GM21825 (cell line): ENCODE results near the gene CTAG1A.
"Not testable (repeated sequence)": the region's sequence is repeated elsewhere in the genome, so short reads cannot be mapped to it uniquely, and the experiment has no call there.

Experiments
- ATAC-seq: cut with Tn5 transposase; IDR thresholded peaks from one replicate; pipeline ENCODE4 v1.9.1; 2021; ENCODE audit warnings: mild to moderate bottlenecking, moderate library complexity; ENCODE audit not compliant: unreplicated experiment

Gene CTAG1A

DNA sequence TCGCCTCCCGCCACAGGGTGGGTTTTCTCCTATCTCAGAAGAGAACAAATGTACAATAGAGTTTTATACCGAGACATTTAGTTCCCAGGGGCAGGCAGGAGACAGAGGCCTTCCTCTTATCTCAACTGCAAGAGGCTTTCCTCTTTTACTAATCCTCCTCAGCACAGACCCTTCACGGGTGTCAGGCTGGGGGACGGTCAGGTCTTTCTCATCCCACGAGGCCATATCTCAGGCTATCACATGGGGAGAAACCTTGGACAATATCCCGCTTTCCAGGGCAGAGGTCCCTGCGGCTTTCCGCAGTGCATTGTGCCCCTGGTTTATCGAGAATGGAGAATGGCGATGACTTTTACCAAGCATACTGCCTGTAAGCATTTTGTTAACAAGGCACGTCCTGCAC lies 23.9 kb downstream of the CTAG1A start:
- ATAC-seq, result not testable (repeated sequence)

DNA sequence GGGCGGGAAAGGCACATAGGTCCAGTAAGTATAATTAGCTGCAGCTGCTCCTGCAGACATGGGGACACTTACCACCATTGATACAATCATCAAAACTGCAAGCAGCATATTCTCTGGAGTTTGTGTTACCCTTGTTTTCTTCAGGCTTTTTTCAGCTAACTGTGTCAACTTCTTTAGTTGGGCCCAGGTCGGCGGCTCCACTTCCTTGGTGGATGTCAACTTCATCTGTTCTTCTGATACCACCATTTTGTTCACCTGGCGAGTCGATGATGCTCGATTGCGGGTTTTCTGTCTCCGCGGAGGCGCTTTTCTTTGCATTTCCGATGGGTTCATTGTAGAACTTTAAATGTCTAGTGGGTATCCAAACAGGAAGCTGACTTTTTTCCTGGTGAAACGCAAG lies 26.2 kb downstream of the CTAG1A start:
- not testable (repeated sequence) for ATAC-seq

DNA sequence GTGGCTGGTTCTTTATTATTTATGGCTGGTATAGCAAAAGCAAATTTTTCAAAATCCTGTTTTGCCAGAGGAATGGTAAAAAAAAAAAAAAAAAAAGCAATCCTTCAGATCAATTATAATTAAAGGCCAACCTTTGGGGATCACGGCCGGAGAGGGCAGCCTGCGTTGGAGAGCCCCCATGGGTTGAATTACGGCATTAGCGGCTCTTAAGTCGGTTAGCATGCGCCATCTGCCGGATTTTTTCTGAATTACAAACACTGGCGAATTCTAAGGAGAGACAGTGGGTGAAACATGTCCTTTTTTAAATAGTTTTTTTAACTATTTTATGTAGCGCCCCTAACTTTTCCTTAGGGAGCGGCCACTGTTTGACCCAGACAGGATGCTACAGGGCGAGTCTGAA lies 28.7 kb downstream of the CTAG1A start:
- not testable (repeated sequence) for ATAC-seq

DNA sequence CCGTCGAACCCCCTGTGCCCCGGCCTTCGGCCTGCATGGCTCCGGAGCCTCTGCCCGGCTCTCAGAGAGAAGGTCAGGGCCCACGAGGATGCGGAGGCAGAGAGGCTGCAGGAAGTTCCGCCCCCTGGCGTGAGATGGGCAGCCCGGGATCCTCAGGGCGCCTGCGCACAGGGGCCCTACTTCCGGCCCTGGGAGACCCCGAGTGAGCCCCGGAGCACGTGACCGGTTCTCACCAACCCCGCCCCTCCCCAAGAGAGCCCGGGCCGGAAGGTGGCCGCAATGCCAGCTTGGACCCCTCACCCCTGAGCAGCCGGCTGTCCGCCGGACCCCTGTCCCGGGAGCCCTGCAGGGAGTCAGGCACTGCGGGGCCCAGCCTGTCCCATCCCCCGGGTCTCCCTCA lies 34.2 kb downstream of the CTAG1A start, which contains the start of gene CTAG1B:
TSS of gene CTAG1B (minus strand) at position 101 of the 400 bp plus-strand sequence. CDS start at position 37, 64 bp downstream.
- not testable (repeated sequence) for ATAC-seq

DNA sequence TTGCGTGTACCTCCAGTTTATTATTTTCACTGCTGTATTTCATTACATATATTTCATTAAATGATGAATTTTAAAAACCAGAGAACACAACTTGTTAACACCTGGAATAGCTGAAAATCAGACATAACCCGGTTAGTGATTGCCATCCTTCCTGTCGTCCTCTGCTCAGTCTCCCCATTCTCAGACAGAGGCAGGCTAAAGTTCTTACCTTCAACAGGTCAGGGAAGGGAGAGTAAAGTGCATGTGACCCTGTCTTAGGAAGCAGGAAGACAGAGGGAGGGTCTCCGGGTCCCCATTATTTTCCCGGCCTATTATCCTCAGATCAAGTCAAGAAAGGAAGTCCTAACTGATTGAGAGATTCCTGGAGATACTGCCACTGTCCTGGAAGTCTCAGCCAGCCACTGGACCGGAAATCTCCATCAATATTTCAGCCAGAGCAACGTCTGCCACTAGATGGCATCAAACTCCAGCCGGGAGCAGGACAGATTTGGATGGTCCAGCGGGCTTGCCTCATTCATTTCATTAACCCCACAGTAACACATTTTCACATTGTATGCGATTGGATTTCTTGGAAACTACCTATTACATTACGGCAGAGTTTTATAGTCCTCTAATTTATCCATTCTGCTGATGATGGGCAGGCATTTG lies 36.0 kb downstream of the CTAG1A start:
- not testable (repeated sequence) for ATAC-seq

DNA sequence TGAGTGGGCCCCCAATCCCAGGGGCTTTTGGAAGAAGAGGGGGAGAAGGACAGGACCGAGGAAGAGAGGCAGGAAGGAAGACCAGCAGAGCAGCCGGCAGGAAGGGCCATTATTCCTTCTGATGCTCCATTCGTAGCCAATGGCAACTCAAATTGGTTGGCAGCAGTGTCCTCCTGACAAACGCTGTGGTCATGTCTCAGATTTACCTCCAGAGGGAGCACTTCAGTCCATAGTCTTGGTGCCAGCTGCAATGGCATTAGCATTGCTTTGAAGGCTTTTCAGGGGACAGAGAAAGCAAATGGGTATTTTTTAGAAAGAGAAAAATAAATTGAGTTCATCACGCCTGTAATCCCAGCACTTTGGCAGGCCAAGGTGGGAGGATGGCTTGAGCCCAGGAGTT lies 44.0 kb downstream of the CTAG1A start:
- not testable (repeated sequence) for ATAC-seq

DNA sequence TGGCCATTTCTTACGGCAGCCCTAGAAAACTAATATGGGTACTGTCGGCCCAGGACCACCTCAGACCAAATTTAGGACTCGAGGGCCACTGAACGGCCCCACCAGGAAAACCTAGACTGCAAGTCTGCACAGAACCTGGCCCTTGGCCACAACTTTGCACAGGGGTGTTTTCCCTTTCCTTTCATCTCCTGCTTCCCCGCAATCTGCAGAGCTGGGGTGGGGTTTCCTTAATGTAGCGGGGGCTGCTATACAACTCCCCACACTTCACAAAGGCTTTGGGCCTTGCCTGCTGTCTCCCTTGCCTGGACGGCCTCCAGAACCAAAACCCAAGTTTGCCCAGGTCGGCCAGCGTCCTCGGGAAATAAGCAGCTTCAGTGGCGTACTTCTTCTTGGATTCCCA lies 46.0 kb downstream of the CTAG1A start:
- not testable (repeated sequence) for ATAC-seq

DNA sequence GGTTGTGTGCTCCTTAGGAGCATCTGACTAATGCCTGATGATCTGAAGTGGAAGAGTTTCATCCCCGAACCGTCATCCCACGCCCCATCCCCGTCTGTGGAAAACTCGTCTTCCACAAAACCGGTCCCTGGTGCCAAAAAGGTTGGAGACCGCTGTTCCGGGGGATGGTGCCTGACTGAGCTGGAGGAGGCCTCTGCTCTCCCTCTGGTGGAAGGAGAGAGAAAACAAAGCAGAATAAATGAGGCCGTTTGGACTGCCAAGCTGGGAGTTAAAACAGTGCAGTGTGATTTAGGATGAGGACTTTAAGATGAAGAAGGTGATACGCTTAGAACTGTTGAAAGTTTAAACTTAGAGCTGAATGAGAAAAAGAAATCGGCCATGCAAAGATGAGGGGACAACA lies 48.7 kb downstream of the CTAG1A start:
- ATAC-seq, result not testable (repeated sequence)
